OCI-LY7 (cell line): ENCODE measurements around the gene AUTS2.

Experiments
- CTCF ChIP-seq: fragments of 200-600 bp; sonication (generic); conservative IDR thresholded peaks from 2 replicates; pipeline ENCODE4 v1.5.1; 2014; ENCODE audit warnings: mild to moderate bottlenecking, antibody characterized with exemption, low read length, moderate library complexity, mixed read lengths
- EZH2phosphoT487 ChIP-seq: fragments of 200-600 bp; sonication (generic); IDR thresholded peaks from 2 replicates; pipeline ENCODE4 v1.6.1; 2018; ENCODE audit warnings: low read depth, borderline replicate concordance, mild to moderate bottlenecking, mixed run types, antibody characterized with exemption, low read length, moderate library complexity, mixed read lengths

GRCh38 chr7:69687739-69688433 lies 89.6 kb downstream of the AUTS2 start:
- TF ChIP-seq EZH2phosphoT487: no peak
- no peak for TF ChIP-seq CTCF
